ENCODE results near the gene IL2RG.

Gene IL2RG

DNA sequence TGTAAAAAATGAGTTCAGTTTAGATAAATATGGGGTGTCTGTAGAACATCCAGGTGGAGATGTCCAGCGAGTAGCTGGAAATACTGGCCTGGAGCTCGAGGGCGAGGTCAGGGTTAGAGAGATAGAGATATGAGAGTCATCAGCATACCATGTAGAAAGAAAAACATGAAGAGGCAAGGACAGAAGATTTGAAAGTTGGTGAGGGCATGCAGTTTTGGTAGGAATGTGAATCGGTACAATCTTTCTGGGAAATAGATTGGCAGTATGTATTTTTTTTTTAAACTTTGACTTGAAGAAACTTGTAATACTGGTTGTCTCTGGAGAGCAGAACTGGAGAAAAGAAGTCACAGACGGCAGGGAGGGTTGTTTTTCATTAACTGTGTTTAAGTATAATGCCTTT lies 40.8 kb downstream of the IL2RG start:
- TF ChIP-seq POLR2AphosphoS5 (IDR thresholded peaks at IDR 0.05; ENCODE audit: low read depth, low read length): no peak
- no peak for TF ChIP-seq FOXP2 (optimal IDR thresholded peaks at IDR 0.05; ENCODE audit: borderline replicate concordance, extremely low read depth, extremely low read length, insufficient read depth)
- TF ChIP-seq SIN3A (IDR thresholded peaks at IDR 0.05; ENCODE audit: borderline replicate concordance, insufficient read depth, low read length): no peak
- TF ChIP-seq TAF1 (IDR thresholded peaks at IDR 0.05; ENCODE audit: borderline replicate concordance, insufficient read depth, low read length): no peak
- no peak for TF ChIP-seq REST (IDR thresholded peaks at IDR 0.05; ENCODE audit: insufficient read depth in 1 of 2, low read depth in 2 of 2, low read length in 2 of 2)

- TF ChIP-seq FOXP2 (optimal IDR thresholded peaks at IDR 0.05; ENCODE audit: borderline replicate concordance, extremely low read depth, extremely low read length, insufficient read depth): peak; percentile 81
- TF ChIP-seq POLR2AphosphoS5 (IDR thresholded peaks at IDR 0.05; ENCODE audit: low read depth, low read length): peak; percentile 60
- TF ChIP-seq REST (IDR thresholded peaks at IDR 0.05; ENCODE audit: insufficient read depth in 1 of 2, low read depth in 2 of 2, low read length in 2 of 2): 0 out of 4 replicates have a peak, but pooled peaks of 1 of the 2 experiments have one; percentile 17
- TF ChIP-seq SIN3A (IDR thresholded peaks at IDR 0.05; ENCODE audit: borderline replicate concordance, insufficient read depth, low read length): peak; percentile 17; the same call in 1 of the 2 replicates
- peak; percentile 58; the same call in 1 of the 2 replicates for TF ChIP-seq TAF1 (IDR thresholded peaks at IDR 0.05; ENCODE audit: borderline replicate concordance, insufficient read depth, low read length)
Measured at GRCh38 chrX:71068044-71068918, 43.1 kb downstream of the IL2RG start, which contains the start of gene SNX12. SNX12 (minus strand) TSS chrX:71068334; CDS start chrX:71068306, 28 bp downstream.

- no peak for TF ChIP-seq SIN3A (IDR thresholded peaks at IDR 0.05; ENCODE audit: borderline replicate concordance, insufficient read depth, low read length)
- TF ChIP-seq TAF1 (IDR thresholded peaks at IDR 0.05; ENCODE audit: borderline replicate concordance, insufficient read depth, low read length): peak; percentile 28; the same call in 1 of the 2 replicates
Measured at GRCh38 chrX:71067712-71068043, 43.7 kb downstream of the IL2RG start.

- TF ChIP-seq TAF1 (IDR thresholded peaks at IDR 0.05; ENCODE audit: borderline replicate concordance, insufficient read depth, low read length) (no peak), REST (IDR thresholded peaks at IDR 0.05; ENCODE audit: insufficient read depth in 1 of 2, low read depth in 2 of 2, low read length in 2 of 2) (no peak), SIN3A (IDR thresholded peaks at IDR 0.05; ENCODE audit: borderline replicate concordance, insufficient read depth, low read length) (no peak), POLR2AphosphoS5 (IDR thresholded peaks at IDR 0.05; ENCODE audit: low read depth, low read length) (no peak), FOXP2 (optimal IDR thresholded peaks at IDR 0.05; ENCODE audit: borderline replicate concordance, extremely low read depth, extremely low read length, insufficient read depth) (no peak)
Measured at GRCh38 chrX:71067089-71067488, 44.3 kb downstream of the IL2RG start.

DNA sequence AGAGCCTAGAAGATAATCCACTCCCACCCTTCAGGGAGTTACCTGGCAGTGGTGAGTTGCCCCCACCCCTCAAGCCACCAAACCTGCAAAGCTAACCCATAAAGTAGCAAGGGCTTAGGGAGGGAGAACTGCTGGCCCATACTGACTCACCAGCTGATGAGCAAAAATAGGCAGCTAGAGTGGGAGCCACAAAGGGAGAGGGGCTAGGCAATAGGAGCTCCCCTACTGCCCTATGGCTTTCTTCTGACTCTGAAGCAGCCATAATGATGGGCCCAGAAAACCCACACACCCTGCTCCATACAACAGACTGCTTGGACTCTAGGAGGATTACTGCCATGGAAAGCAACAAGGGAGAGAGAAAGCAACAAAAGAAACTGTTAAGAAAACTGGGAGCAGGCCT lies 51.2 kb downstream of the IL2RG start:
- TF ChIP-seq SIN3A (IDR thresholded peaks at IDR 0.05; ENCODE audit: borderline replicate concordance, insufficient read depth, low read length) (no peak), REST (IDR thresholded peaks at IDR 0.05; ENCODE audit: insufficient read depth in 1 of 2, low read depth in 2 of 2, low read length in 2 of 2) (no peak), POLR2AphosphoS5 (IDR thresholded peaks at IDR 0.05; ENCODE audit: low read depth, low read length) (no peak), TAF1 (IDR thresholded peaks at IDR 0.05; ENCODE audit: borderline replicate concordance, insufficient read depth, low read length) (no peak)
